Measurements from ENCODE around the gene MEGF11. TPM values are rescaled to one million over a fixed set of nuclear protein-coding genes. Genes with fewer than 3 reads are reported as not detected.
"Not testable (repeated sequence)": the region's sequence is repeated elsewhere in the genome, so short reads cannot be mapped to it uniquely, and the experiment has no call there.

MEGF11 gene
- total and polyA plus RNA-seq, 7 donors, result 0.04 to 0.05 TPM; not detected in 5

- H3K27me3 ChIP-seq (ENCODE audit: insufficient read depth in 3 of 3, low read length in 2 of 3), result peaks cover 0 to 48% (median 11%) of the 10 kb centered on the region in 3 donors
- no peaks in the 10 kb centered on the region for H3K9me3 ChIP-seq
- TF ChIP-seq CTCF (IDR thresholded peaks at IDR 0.05), result peak; percentile 51
- WGBS, 3 donors, result 54 to 67% (median 62%) methylated on average over 5 of the region's 5 CpGs
- H3K4me3 ChIP-seq, result no peak overlapping the region
- no peaks in the 10 kb centered on the region for H3K36me3 ChIP-seq (ENCODE audit: insufficient read depth in 1 of 2, low read depth in 1 of 2)
- ATAC-seq (peak; percentile 57 to 79 (median 68)), DNase-seq (peak; percentile 28 to 63)
- no peak overlapping the region for H3K27ac ChIP-seq
- intact Hi-C loops (cut with DNase I), result loop anchor here (10.0 kb wide), 3 partner anchors 204 to 304 kb away; no protein-coding TSS in a partner anchor
- H3K4me1 ChIP-seq, result no peaks in the 10 kb centered on the region
Measured at GRCh38 chr15:65980824-65981456, 272.6 kb downstream of the MEGF11 start.

DNA sequence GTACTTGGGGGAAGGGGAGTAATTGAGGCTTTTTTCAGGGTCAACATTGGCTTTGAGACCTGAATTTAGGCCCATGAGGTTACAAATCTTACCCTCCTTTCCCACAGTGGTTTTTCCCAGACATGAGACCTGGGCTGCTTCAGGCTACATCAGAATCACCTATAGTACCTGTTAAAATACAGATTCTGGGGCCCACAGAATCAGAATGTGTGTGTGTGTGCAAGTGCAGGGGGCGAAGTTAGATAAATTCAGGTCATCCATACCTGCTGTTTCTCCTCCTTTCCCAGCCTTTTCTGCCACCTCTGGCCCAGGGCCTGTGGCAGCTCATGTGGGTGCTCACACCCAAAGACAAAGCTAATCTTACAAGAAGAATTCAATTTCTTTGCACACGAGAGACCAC lies 273.7 kb downstream of the MEGF11 start:
- H3K4me1 ChIP-seq, result no peaks in the 10 kb centered on the region
- H3K4me3 ChIP-seq, result no peak overlapping the region
- H3K27me3 ChIP-seq (ENCODE audit: insufficient read depth in 3 of 3, low read length in 2 of 3), result peaks cover 0 to 39% (median 11%) of the 10 kb centered on the region in 3 donors
- TF ChIP-seq CTCF (IDR thresholded peaks at IDR 0.05), result no peak
- no peak for ATAC-seq
- H3K27ac ChIP-seq, result no peak overlapping the region
- no peaks in the 10 kb centered on the region for H3K9me3 ChIP-seq
- no peaks in the 10 kb centered on the region for H3K36me3 ChIP-seq (ENCODE audit: insufficient read depth in 1 of 2, low read depth in 1 of 2)
- intact Hi-C loops (cut with DNase I), result loop anchor here (10.0 kb wide), 3 partner anchors 205 to 305 kb away; no protein-coding TSS in a partner anchor
- DNase-seq, result no peak
- 35 to 59% (median 39%) methylated on average over 2 of the region's 2 CpGs for WGBS, 3 donors

- no peak overlapping the region for H3K4me3 ChIP-seq
- intact Hi-C loops (cut with DNase I), result no loop called here
- peaks cover 0 to 38% (median 11%) of the 10 kb centered on the region in 3 donors for H3K27me3 ChIP-seq (ENCODE audit: insufficient read depth in 3 of 3, low read length in 2 of 3)
- H3K36me3 ChIP-seq (ENCODE audit: insufficient read depth in 1 of 2, low read depth in 1 of 2), result no peaks in the 10 kb centered on the region
- H3K4me1 ChIP-seq, result no peaks in the 10 kb centered on the region
- H3K9me3 ChIP-seq, result no peaks in the 10 kb centered on the region
- H3K27ac ChIP-seq, result no peak overlapping the region
- 38 to 59% (median 48%) methylated on average over 7 of the region's 7 CpGs for WGBS, 3 donors
- no peak for DNase-seq
- ATAC-seq, result no peak
- TF ChIP-seq CTCF (IDR thresholded peaks at IDR 0.05), result no peak
Measured at GRCh38 chr15:65979316-65979715, 274.2 kb downstream of the MEGF11 start.

GRCh38 chr15:65978110-65978509 lies 275.4 kb downstream of the MEGF11 start:
- Histone ChIP-seq H3K9me3 (no peaks in the 10 kb centered on the region), H3K27me3 (ENCODE audit: insufficient read depth in 3 of 3, low read length in 2 of 3) (peaks cover 0 to 31% (median 11%) of the 10 kb centered on the region in 3 donors), H3K4me1 (no peaks in the 10 kb centered on the region), H3K27ac (no peak overlapping the region), H3K36me3 (ENCODE audit: insufficient read depth in 1 of 2, low read depth in 1 of 2) (no peaks in the 10 kb centered on the region), H3K4me3 (no peak overlapping the region)
- 31 to 48% (median 37%) methylated on average over 1 of the region's 1 CpG for WGBS, 3 donors
- no peak for TF ChIP-seq CTCF (IDR thresholded peaks at IDR 0.05)
- ATAC-seq, result no peak
- intact Hi-C loops (cut with DNase I), result no loop called here
- DNase-seq, result no peak

DNA sequence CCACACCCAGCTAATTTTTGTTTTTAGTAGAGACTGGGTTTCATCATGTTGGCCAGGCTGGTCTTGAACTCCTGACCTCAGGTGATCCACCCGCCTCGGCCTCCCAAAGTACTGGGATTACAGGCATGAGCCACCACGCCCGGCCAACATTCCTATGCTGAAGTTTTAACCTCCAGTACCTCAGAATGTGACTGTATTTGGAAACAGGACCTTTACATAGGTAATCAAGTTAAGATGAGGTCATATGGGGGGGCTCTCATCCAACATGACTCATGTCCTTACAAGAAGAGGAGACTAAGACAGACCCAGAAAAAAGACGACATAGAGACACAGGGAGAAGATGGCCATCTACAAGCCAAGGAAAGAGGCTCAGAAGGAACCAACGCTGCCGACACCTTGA lies 277.4 kb downstream of the MEGF11 start:
- not testable (repeated sequence) for DNase-seq
- 86 to 88% (median 87%) methylated on average over 7 of the region's 7 CpGs for WGBS, 3 donors

More for the DNA sequence above, 277.4 kb downstream of the MEGF11 start:
- intact Hi-C loops (cut with DNase I); H3K4me3 ChIP-seq; H3K27ac ChIP-seq; H3K9me3 ChIP-seq; ATAC-seq; H3K4me1 ChIP-seq; H3K36me3 ChIP-seq (ENCODE audit: insufficient read depth in 1 of 2, low read depth in 1 of 2): not testable (repeated sequence)
- H3K27me3 ChIP-seq (ENCODE audit: insufficient read depth in 3 of 3, low read length in 2 of 3), result peaks cover 0 to 21% (median 0%) of the 10 kb centered on the region in 3 donors
